Placental pericyte (primary cell): Measurements from ENCODE around the gene CCDC149. TPM values are rescaled to one million over a fixed set of nuclear protein-coding genes. Genes with fewer than 3 reads are reported as not detected.

Source experiments
- small RNA-seq: library from RNA; depleted of rRNA; stranded (forward); fragments of <200 nt; gene quantifications from one replicate; pipeline ENCODE3, GENCODE V24; 2012; ENCODE audit warnings: low replicate concordance
- total RNA-seq: library from RNA; depleted of rRNA; stranded (reverse); fragments of >200 nt; gene quantifications from 2 replicates; pipeline ENCODE4 v1.2.3, GENCODE V29; 2012

CCDC149 gene
- total RNA-seq: 7.3 and 15.1 TPM in 2 replicates

GRCh38 chr4:24912252-24913118, at the start of gene CCDC149:
Gene CCDC149, minus strand, starts transcription at chr4:24913042. Its CDS starts 178 bp downstream, at chr4:24912864.

GRCh38 chr4:24794916-24795665, 117.8 kb downstream of the CCDC149 start, which contains the start of gene SOD3:
Gene SOD3, plus strand, starts transcription at chr4:24795573. Its CDS starts 3,949 bp downstream, at chr4:24799522.

Small RNAs within 50 kb of the gene (small RNA-seq; reads per million reads assigned to genes)
- not detected for gene AC006390.1

Other genes starting within 250 kb of the CCDC149 start
- 18.9 and 69.4 TPM in 2 replicates for gene SOD3, start 117.5 kb downstream of the CCDC149 start, total RNA-seq
- not detected in 2 replicates for gene LGI2, start 117.9 kb upstream of the CCDC149 start, total RNA-seq
- gene SEPSECS, start 247.4 kb upstream of the CCDC149 start, total RNA-seq: 5.5 and 5.7 TPM in 2 replicates